IMR-90 (cell line): ENCODE data around the gene GRPEL2. TPM values are rescaled to one million over a fixed set of nuclear protein-coding genes. Genes with fewer than 3 reads are reported as not detected.

Experiments
- ATAC-seq: fragments of 200-7000 bp; cut with Tn5 transposase; 2 replicates; pipeline ENCODE4 v1.9.1; 2020; ENCODE audit warnings: low read depth, mild to moderate bottlenecking, moderate library complexity
- BruUV-seq: library from RNA; stranded (reverse); fragments of 400-500 nt; replicated peaks from 2 replicates; lab custom pipeline; 2021; lab: Mats Ljungman, UMichigan
- CTCF ChIA-PET: fragments of 300-600 bp; formaldehyde crosslinking; extraction: SDS; loops from one replicate; lab custom pipeline; 2021; ENCODE audit warnings: antibody characterized with exemption; lab: Yijun Ruan, JAX
- POLR2A ChIA-PET: fragments of 300-600 bp; sonication (Branson Sonifier 250); formaldehyde crosslinking; loops from one replicate; lab custom pipeline; 2022; ENCODE audit warnings: antibody characterized with exemption; ENCODE audit not compliant: unreplicated experiment; lab: Charles Lee
- DNase-seq: peaks from one replicate; pipeline ENCODE4 v3.0.0; 2013
- H2AFZ ChIP-seq: replicated peaks from 2 replicates; pipeline ENCODE3; 2013; ENCODE audit warnings: low read length, mild to moderate bottlenecking; ENCODE audit not compliant: poor library complexity
- H2AK5ac ChIP-seq: 2 replicates; pipeline ENCODE4 v1.6.1; 2013; ENCODE audit warnings: low read depth, low read length, inconsistent platforms
- H2AK9ac ChIP-seq: replicated peaks from 2 replicates; pipeline ENCODE3; 2013; ENCODE audit warnings: mild to moderate bottlenecking, low read depth, low read length, moderate library complexity; ENCODE audit not compliant: poor library complexity
- H2BK120ac ChIP-seq: 2 replicates; pipeline ENCODE4 v1.6.1; 2013; ENCODE audit warnings: low read depth, low read length, inconsistent platforms
- H2BK15ac ChIP-seq: 3 replicates; pipeline ENCODE4 v1.6.1; 2013; ENCODE audit warnings: low read depth, low read length, inconsistent platforms
- H2BK20ac ChIP-seq: 2 replicates; pipeline ENCODE4 v1.6.1; 2013; ENCODE audit warnings: low read depth, mild to moderate bottlenecking, inconsistent platforms, low read length, moderate library complexity
- H2BK5ac ChIP-seq: 2 replicates; pipeline ENCODE4 v1.6.1; 2013; ENCODE audit warnings: mild to moderate bottlenecking, low read depth, low read length, inconsistent platforms; ENCODE audit not compliant: poor library complexity, severe bottlenecking
- H3K14ac ChIP-seq: replicated peaks from 2 replicates; pipeline ENCODE4 v1.6.1; 2013; ENCODE audit warnings: low read depth, low read length, inconsistent platforms
- H3K18ac ChIP-seq: 2 replicates; pipeline ENCODE4 v1.6.1; 2013; ENCODE audit warnings: low read depth, low read length, control low read depth
- H3K23ac ChIP-seq: 2 replicates; pipeline ENCODE4 v1.6.1; 2013; ENCODE audit warnings: low read depth, low read length, inconsistent platforms
- H3K27ac ChIP-seq: 2 replicates; pipeline ENCODE4 v1.5.1; 2013; ENCODE audit warnings: mild to moderate bottlenecking, control low read depth, low read length; ENCODE audit not compliant: insufficient read depth
- H3K27me3 ChIP-seq: 2 replicates; pipeline ENCODE4 v1.6.1; 2013; ENCODE audit warnings: low read length; ENCODE audit not compliant: control insufficient read depth, insufficient read depth
- H3K36me3 ChIP-seq: 2 replicates; pipeline ENCODE4 v1.6.1; 2013; ENCODE audit warnings: low read length, mixed read lengths; ENCODE audit not compliant: control insufficient read depth, insufficient read depth
- H3K4ac ChIP-seq: 2 replicates; pipeline ENCODE4 v1.6.1; 2013; ENCODE audit warnings: low read depth, low read length, inconsistent platforms
- H3K4me1 ChIP-seq: 2 replicates; pipeline ENCODE4 v1.6.1; 2013; ENCODE audit warnings: low read length, mixed read lengths; ENCODE audit not compliant: control insufficient read depth, insufficient read depth
- H3K4me2 ChIP-seq: 2 replicates; pipeline ENCODE4 v1.6.1; 2013; ENCODE audit warnings: low read depth, mild to moderate bottlenecking, control low read depth, low read length, moderate library complexity
- H3K4me3 ChIP-seq: 2 replicates; pipeline ENCODE4 v1.5.1; 2013; ENCODE audit warnings: low read depth, mild to moderate bottlenecking, control low read depth, low read length, moderate library complexity; ENCODE audit not compliant: insufficient read depth
- H3K56ac ChIP-seq: 2 replicates; pipeline ENCODE4 v1.6.1; 2013; ENCODE audit warnings: low read length, inconsistent platforms; ENCODE audit not compliant: insufficient read depth; ENCODE audit errors: extremely low read depth
- H3K79me1 ChIP-seq, 2 experiments: 2 replicates each; pipeline ENCODE4 v1.6.1; 2013; ENCODE audit warnings: low read length in 2 of 2, inconsistent platforms in 1 of 2, low read depth in 1 of 2
- H3K9ac ChIP-seq: 2 replicates; pipeline ENCODE4 v1.6.1; 2013; ENCODE audit warnings: low read depth, low read length, control low read depth
- H3K9me1 ChIP-seq: 2 replicates; pipeline ENCODE4 v1.6.1; 2013; ENCODE audit warnings: low read length, inconsistent platforms; ENCODE audit not compliant: insufficient read depth
- H3K9me3 ChIP-seq: 2 replicates; pipeline ENCODE4 v1.6.1; 2013; ENCODE audit warnings: low read length; ENCODE audit not compliant: control insufficient read depth, insufficient read depth
- H4K20me1 ChIP-seq: 2 replicates; pipeline ENCODE4 v1.6.1; 2013; ENCODE audit warnings: low read length, inconsistent platforms; ENCODE audit not compliant: insufficient read depth
- H4K5ac ChIP-seq: 2 replicates; pipeline ENCODE4 v1.6.1; 2013; ENCODE audit warnings: mild to moderate bottlenecking, low read depth, low read length, control low read depth
- H4K8ac ChIP-seq, 2 experiments: 2 replicates each; pipeline ENCODE4 v1.6.1; 2013; ENCODE audit warnings: low read depth in 2 of 2, low read length in 2 of 2, control low read depth in 1 of 2, inconsistent platforms in 1 of 2
- H4K91ac ChIP-seq: 2 replicates; pipeline ENCODE4 v1.6.1; 2013; ENCODE audit warnings: low read depth, low read length, inconsistent platforms; ENCODE audit not compliant: insufficient read depth
- BHLHE40 ChIP-seq: fragments of 150-350 bp; IDR thresholded peaks from 2 replicates; pipeline ENCODE4 v1.6.1; 2016; ENCODE audit warnings: mild to moderate bottlenecking, low read depth, low read length
- MAZ ChIP-seq: IDR thresholded peaks from 2 replicates; pipeline ENCODE4 v1.6.1; 2012; ENCODE audit warnings: low read depth, mild to moderate bottlenecking, low read length, improper control_type of control experiment, moderate library complexity, borderline replicate concordance
- MXI1 ChIP-seq: IDR thresholded peaks from 2 replicates; pipeline ENCODE4 v1.6.1; 2012; ENCODE audit warnings: low read depth, mild to moderate bottlenecking, low read length, moderate library complexity, borderline replicate concordance
- POLR2A ChIP-seq: IDR thresholded peaks from 2 replicates; pipeline ENCODE4 v1.6.1; 2012; ENCODE audit warnings: mild to moderate bottlenecking, low read depth, low read length
- RCOR1 ChIP-seq: IDR thresholded peaks from 2 replicates; pipeline ENCODE4 v1.6.1; 2012; ENCODE audit warnings: mild to moderate bottlenecking, low read length, improper control_type of control experiment; ENCODE audit not compliant: insufficient replicate concordance
- RFX5 ChIP-seq: IDR thresholded peaks from 2 replicates; pipeline ENCODE4 v1.8.0; 2012; ENCODE audit warnings: low read depth, mild to moderate bottlenecking, low read length, moderate library complexity
- USF2 ChIP-seq: fragments of 150-350 bp; IDR thresholded peaks from 2 replicates; pipeline ENCODE4 v1.6.1; 2017; ENCODE audit warnings: mild to moderate bottlenecking, antibody characterized with exemption, low read length, low read depth
- WGBS, 2 experiments: methylation state at CpG; one replicate each; pipeline versions ENCODE4 v1.1.5 to v1.1.7; 2013; ENCODE audit warnings: missing lambda C conversion rate in 2 of 2; ENCODE audit not compliant: insufficient read length in 1 of 2; ENCODE audit errors: extremely low coverage in 2 of 2; 5-methylcytosine and 5-hydroxymethylcytosine counted together
- dilution Hi-C: fragments of 300-500 bp; cut with HindIII; formaldehyde crosslinking; loops from one replicate; pipeline ENCODE4 v1.14.3; 2018; ENCODE audit warnings: low sequenced_read_pairs; ENCODE audit not compliant: unreplicated experiment
- in situ Hi-C: fragments of 300-500 bp; cut with MboI; formaldehyde crosslinking; loops from 3 replicates; pipeline ENCODE4 v1.14.3; 2019; ENCODE audit warnings: low sequenced_read_pairs, inconsistent platforms, mixed read lengths
- intact Hi-C: fragments of 100-400 bp; cut with micrococcal nuclease; formaldehyde crosslinking; loops from 2 replicates; pipeline ENCODE4 v1.10.0; 2022
- polyA plus RNA-seq, 3 experiments: library from polyadenylated mRNA; depleted of rRNA; stranded (reverse); fragments of >200 nt; gene quantifications; 2 replicates each; pipeline ENCODE4 v1.2.3, GENCODE V29; 2012; ENCODE audit warnings: low replicate concordance in 1 of 3
- total RNA-seq: library from RNA; depleted of rRNA; stranded (reverse); fragments of >200 nt; gene quantifications from 2 replicates; pipeline ENCODE4 v1.2.3, GENCODE V29; 2012

Gene GRPEL2
- total and polyA plus RNA-seq, 2 of the 4 experiments (the other 2 are of a cell fraction) = 6.2 to 18.1 TPM

GRCh38 chr5:149344151-149344550 is 1.1 kb upstream of the GRPEL2 start:
- Histone ChIP-seq H3K4me2 (no peak overlapping the region), H3K36me3 (peaks cover 6% of the 10 kb centered on the region; the same call in 1 of the 2 replicates), H3K4ac (no peak overlapping the region), H2AFZ (no peak overlapping the region), H2BK120ac (no peak overlapping the region), H4K5ac (no peak overlapping the region), H3K4me3 (no peak overlapping the region), H3K14ac (no peak overlapping the region), H3K9me1 (peaks cover 3% of the 10 kb centered on the region; the same call in 1 of the 2 replicates), H3K56ac (no peak overlapping the region), H3K18ac (no peak overlapping the region), H4K20me1 (0 out of 2 replicates have a peak, but pooled peaks cover 4% of the 10 kb centered on the region), H3K79me1 (peaks cover 21 to 29% of the 10 kb centered on the region in 2 experiments), H4K8ac (peak overlapping the region; percentile 37 to 92; a peak in 2 of 4 replicates), H2BK20ac (no peak overlapping the region), H2BK5ac (no peak overlapping the region), H3K23ac (0 out of 2 replicates have a peak overlapping the region, but pooled peaks have one; percentile 4), H3K4me1 (peaks cover 2% of the 10 kb centered on the region; the same call in 1 of the 2 replicates), H4K91ac (no peak overlapping the region), H2BK15ac (no peak overlapping the region), H3K9me3 (no peaks in the 10 kb centered on the region), H3K9ac (no peak overlapping the region), H3K27ac (no peak overlapping the region), H2AK5ac (no peak overlapping the region), H3K27me3 (no peaks in the 10 kb centered on the region), H2AK9ac (no peak overlapping the region)
- intact Hi-C loops (no loop called here), dilution Hi-C loops (no loop called here), in situ Hi-C loops (no loop called here)
- ATAC-seq (no peak), DNase-seq (no peak)
- BruUV-seq = no TSS peak
- TF ChIP-seq POLR2A (no peak), BHLHE40 (no peak), MAZ (no peak), RFX5 (no peak), RCOR1 (no peak), USF2 (no peak), MXI1 (no peak)
- ChIA-PET POLR2A (interaction anchor here (0.6 kb wide), 1 partner anchor 21 kb away, joined by 4 read pairs; no protein-coding TSS in a partner anchor), CTCF (no interaction called here)
- WGBS, 2 experiments = no CpG with 5 or more reads among the region's 2 CpGs
